HUES64 (cell line): ENCODE data around the gene TACC2.

Experiments
- H3K27ac ChIP-seq: 2 replicates; pipeline ENCODE4 v1.7.0; 2013; ENCODE audit warnings: low read depth, low read length, inconsistent platforms
- H3K27me3 ChIP-seq: 2 replicates; pipeline ENCODE4 v1.6.1; 2013; ENCODE audit warnings: mild to moderate bottlenecking, low read length; ENCODE audit not compliant: insufficient read depth
- H3K36me3 ChIP-seq: 2 replicates; pipeline ENCODE4 v1.6.1; 2013; ENCODE audit warnings: mild to moderate bottlenecking, low read length; ENCODE audit not compliant: insufficient read depth
- H3K4me1 ChIP-seq: 2 replicates; pipeline ENCODE4 v1.6.1; 2013; ENCODE audit warnings: mild to moderate bottlenecking, low read length, moderate library complexity; ENCODE audit not compliant: insufficient read depth
- H3K4me3 ChIP-seq: 2 replicates; pipeline ENCODE4 v1.5.1; 2013; ENCODE audit warnings: mild to moderate bottlenecking, low read length, moderate library complexity
- H3K9ac ChIP-seq: 2 replicates; pipeline ENCODE4 v1.6.1; 2013; ENCODE audit warnings: mild to moderate bottlenecking, low read depth, low read length
- H3K9me3 ChIP-seq: 2 replicates; pipeline ENCODE4 v1.6.1; 2013; ENCODE audit warnings: low read depth, low read length; ENCODE audit not compliant: insufficient read depth
- WGBS: fragments of 150-250, 120-280 bp; methylation state at CpG from one replicate; pipeline ENCODE4 v1.1.7; 2013; ENCODE audit warnings: missing lambda C conversion rate; 5-methylcytosine and 5-hydroxymethylcytosine counted together

TACC2 gene

GRCh38 chr10:122279725-122280141, 290.8 kb downstream of the TACC2 start:
- H3K27ac ChIP-seq = no peak overlapping the region
- no peaks in the 10 kb centered on the region for H3K27me3 ChIP-seq
- no peak overlapping the region for H3K9ac ChIP-seq
- 64% methylated on average over 9 of the region's 9 CpGs for WGBS
- no peak overlapping the region for H3K4me3 ChIP-seq
- no peaks in the 10 kb centered on the region for H3K36me3 ChIP-seq
- no peaks in the 10 kb centered on the region for H3K4me1 ChIP-seq
- no peaks in the 10 kb centered on the region for H3K9me3 ChIP-seq

GRCh38 chr10:122280156-122280555, 291.2 kb downstream of the TACC2 start:
- Histone ChIP-seq H3K36me3 (no peaks in the 10 kb centered on the region), H3K27ac (no peak overlapping the region), H3K9me3 (no peaks in the 10 kb centered on the region), H3K4me1 (no peaks in the 10 kb centered on the region), H3K4me3 (no peak overlapping the region), H3K27me3 (no peaks in the 10 kb centered on the region), H3K9ac (no peak overlapping the region)
- WGBS = 85% methylated on average over 6 of the region's 7 CpGs

- Histone ChIP-seq H3K27me3 (no peaks in the 10 kb centered on the region), H3K9me3 (no peaks in the 10 kb centered on the region), H3K36me3 (no peaks in the 10 kb centered on the region), H3K4me1 (no peaks in the 10 kb centered on the region), H3K9ac (no peak overlapping the region), H3K27ac (no peak overlapping the region), H3K4me3 (no peak overlapping the region)
- 93% methylated on average over 7 of the region's 7 CpGs for WGBS
Observed at GRCh38 chr10:122281018-122281626, 292.2 kb downstream of the TACC2 start.

DNA sequence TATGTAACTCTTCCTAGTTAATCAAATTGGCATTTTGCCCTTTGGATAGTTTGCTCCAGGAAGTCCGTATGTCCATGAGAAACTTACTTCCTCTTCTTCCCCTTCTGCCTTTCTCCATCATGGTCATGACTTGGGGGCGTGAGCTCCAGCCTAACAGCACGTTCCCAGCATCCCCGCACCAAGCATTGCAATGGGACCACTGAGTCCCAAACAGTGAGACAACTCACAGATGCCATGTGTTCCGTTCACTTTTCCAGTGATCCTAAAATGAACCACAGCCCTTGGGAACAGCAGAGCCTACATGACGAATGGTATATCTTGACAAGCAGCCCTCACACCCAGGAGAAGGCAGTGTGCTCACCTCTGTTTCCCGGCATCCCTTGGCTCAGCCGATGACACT, 292.8 kb downstream of the TACC2 start:
- Histone ChIP-seq H3K27ac (no peak overlapping the region), H3K4me1 (0 out of 2 replicates have a peak, but pooled peaks cover 2% of the 10 kb centered on the region), H3K27me3 (no peaks in the 10 kb centered on the region), H3K4me3 (no peak overlapping the region), H3K9me3 (no peaks in the 10 kb centered on the region), H3K36me3 (no peaks in the 10 kb centered on the region), H3K9ac (no peak overlapping the region)
- WGBS = 94% methylated on average over 8 of the region's 8 CpGs

DNA sequence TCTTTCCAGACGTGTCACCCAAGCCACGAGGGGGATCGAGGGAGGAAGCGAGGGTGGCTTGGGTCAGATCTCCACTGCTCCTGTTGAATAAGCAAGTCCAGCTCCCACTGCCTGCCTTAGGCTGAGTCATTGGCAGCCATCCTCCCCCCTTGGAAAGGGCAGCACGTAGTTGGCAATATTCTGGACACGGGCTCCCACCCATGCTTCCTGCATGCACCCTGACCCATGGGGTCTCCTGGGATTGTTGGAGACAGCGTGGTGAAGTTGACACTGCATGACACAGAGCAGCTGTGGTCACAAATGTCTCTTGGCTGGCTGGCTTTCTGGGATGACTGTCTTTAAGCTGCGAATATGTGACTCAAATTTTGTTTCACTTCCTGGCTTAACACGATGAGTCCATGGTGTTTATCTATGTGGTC, 293.3 kb downstream of the TACC2 start:
- WGBS = 94% methylated on average over 9 of the region's 9 CpGs
- no peak overlapping the region for H3K27ac ChIP-seq
- H3K27me3 ChIP-seq = no peaks in the 10 kb centered on the region
- no peaks in the 10 kb centered on the region for H3K36me3 ChIP-seq
- H3K4me1 ChIP-seq = peaks cover 6% of the 10 kb centered on the region; the same call in 1 of the 2 replicates
- no peak overlapping the region for H3K4me3 ChIP-seq
- no peak overlapping the region for H3K9ac ChIP-seq
- H3K9me3 ChIP-seq = no peaks in the 10 kb centered on the region

- WGBS = 51% methylated on average over 7 of the region's 7 CpGs
- peaks cover 9% of the 10 kb centered on the region; the same call in 1 of the 2 replicates for H3K4me1 ChIP-seq
Observed at GRCh38 chr10:122282909-122283308, 293.9 kb downstream of the TACC2 start.

GRCh38 chr10:122285506-122286444, 296.8 kb downstream of the TACC2 start:
- no peak overlapping the region for H3K9ac ChIP-seq
- H3K27ac ChIP-seq = no peak overlapping the region
- no peak overlapping the region for H3K4me3 ChIP-seq
- no peaks in the 10 kb centered on the region for H3K27me3 ChIP-seq
- H3K36me3 ChIP-seq = no peaks in the 10 kb centered on the region
- peaks cover 9% of the 10 kb centered on the region; the same call in 1 of the 2 replicates for H3K4me1 ChIP-seq
- 91% methylated on average over 17 of the region's 17 CpGs for WGBS
- H3K9me3 ChIP-seq = no peaks in the 10 kb centered on the region

More at GRCh38 chr10:122282909-122283308, 293.9 kb downstream of the TACC2 start:
- Histone ChIP-seq H3K27me3 (no peaks in the 10 kb centered on the region), H3K4me3 (no peak overlapping the region), H3K9me3 (no peaks in the 10 kb centered on the region), H3K36me3 (no peaks in the 10 kb centered on the region), H3K9ac (no peak overlapping the region), H3K27ac (no peak overlapping the region)

GRCh38 chr10:122286867-122287266, 297.9 kb downstream of the TACC2 start:
- Histone ChIP-seq H3K4me3 (no peak overlapping the region), H3K9me3 (no peaks in the 10 kb centered on the region), H3K9ac (no peak overlapping the region), H3K4me1 (peaks cover 9% of the 10 kb centered on the region; the same call in 1 of the 2 replicates), H3K27ac (no peak overlapping the region), H3K36me3 (no peaks in the 10 kb centered on the region), H3K27me3 (no peaks in the 10 kb centered on the region)
- 35% methylated on average over 7 of the region's 7 CpGs for WGBS

DNA sequence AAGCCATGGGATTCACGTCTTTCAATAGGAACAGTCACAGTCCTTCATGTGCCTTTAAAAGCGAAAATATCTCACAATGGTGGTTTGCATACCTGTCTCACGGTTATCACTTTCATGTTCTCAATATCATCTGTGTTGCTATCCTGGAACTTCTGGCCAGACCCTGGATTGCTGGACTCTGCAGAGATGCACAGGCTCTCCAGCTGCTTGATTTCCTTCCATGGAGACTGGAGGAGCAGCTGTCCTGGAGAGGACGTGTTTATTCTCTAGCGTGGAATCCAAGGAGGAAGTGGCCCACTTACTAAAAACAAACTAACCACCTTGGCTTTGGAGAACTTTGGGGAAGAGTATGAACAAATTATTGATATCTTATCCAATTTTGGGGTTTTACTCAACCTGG, 298.6 kb downstream of the TACC2 start:
- Histone ChIP-seq H3K36me3 (no peaks in the 10 kb centered on the region), H3K9ac (no peak overlapping the region), H3K9me3 (no peaks in the 10 kb centered on the region), H3K4me1 (peaks cover 9% of the 10 kb centered on the region; the same call in 1 of the 2 replicates), H3K27ac (no peak overlapping the region), H3K27me3 (no peaks in the 10 kb centered on the region), H3K4me3 (no peak overlapping the region)
- WGBS = 90% methylated on average over 5 of the region's 5 CpGs

- 91% methylated on average over 6 of the region's 6 CpGs for WGBS
- Histone ChIP-seq H3K9me3 (no peaks in the 10 kb centered on the region), H3K27me3 (no peaks in the 10 kb centered on the region), H3K36me3 (no peaks in the 10 kb centered on the region), H3K9ac (no peak overlapping the region), H3K4me1 (peaks cover 9% of the 10 kb centered on the region; the same call in 1 of the 2 replicates), H3K27ac (no peak overlapping the region), H3K4me3 (no peak overlapping the region)
Observed at GRCh38 chr10:122288262-122288661, 299.3 kb downstream of the TACC2 start.

- no peak overlapping the region for H3K27ac ChIP-seq
- H3K4me1 ChIP-seq = peaks cover 14% of the 10 kb centered on the region
- no peaks in the 10 kb centered on the region for H3K36me3 ChIP-seq
- H3K9me3 ChIP-seq = no peaks in the 10 kb centered on the region
- WGBS = 87% methylated on average over 3 of the region's 3 CpGs
- H3K4me3 ChIP-seq = no peak overlapping the region
- no peaks in the 10 kb centered on the region for H3K27me3 ChIP-seq
- H3K9ac ChIP-seq = no peak overlapping the region
Observed at GRCh38 chr10:122288917-122289316, 300.0 kb downstream of the TACC2 start.
